Measurements from ENCODE around the gene CHST6.
"Not testable (repeated sequence)": the region's sequence is repeated elsewhere in the genome, so short reads cannot be mapped to it uniquely, and the experiment has no call there.

Gene CHST6

DNA sequence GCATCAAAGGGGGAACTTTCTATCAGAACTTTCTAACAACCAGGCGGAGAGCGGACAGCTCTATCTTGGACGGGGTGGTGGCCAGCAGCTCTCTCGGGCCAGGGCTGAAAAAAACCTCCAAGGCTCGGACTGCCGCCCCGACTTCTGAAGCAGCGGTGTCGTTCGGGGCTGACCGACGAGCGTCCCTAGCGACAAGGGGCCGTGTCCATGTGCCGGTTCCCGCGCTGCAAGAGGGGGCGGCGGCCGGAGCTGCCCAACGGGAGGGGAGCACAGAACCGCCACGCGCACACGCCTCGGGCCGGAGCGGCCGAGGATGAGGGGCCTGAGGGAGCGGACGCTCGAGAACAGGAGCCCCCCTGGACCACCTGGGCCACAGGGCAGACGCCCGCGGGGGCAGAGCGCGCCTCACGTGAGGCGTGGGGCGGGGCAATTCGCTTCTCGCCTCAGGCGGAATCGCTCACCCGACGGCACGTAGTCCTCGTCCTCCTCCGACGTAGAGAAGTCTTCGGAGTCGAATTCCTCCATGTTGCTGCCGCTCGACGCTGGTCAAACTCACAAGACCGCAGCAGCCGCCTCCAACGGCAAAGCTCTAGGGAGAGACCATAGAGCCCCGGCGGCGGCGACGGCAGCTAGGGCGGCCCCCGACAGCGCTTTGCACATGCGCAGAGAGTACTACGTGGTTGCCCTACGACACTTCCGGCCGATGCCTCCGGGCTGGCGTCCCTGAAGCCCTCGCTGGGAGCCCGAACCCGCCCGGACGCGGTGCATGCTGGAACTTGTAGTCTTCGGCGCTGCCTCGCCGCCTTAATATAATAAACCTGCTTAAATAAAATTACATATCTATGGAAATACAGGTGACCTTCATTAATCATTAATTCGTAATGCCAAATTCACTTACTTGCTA, 62.2 kb downstream of the CHST6 start, which contains the start of gene CFDP1:
CFDP1 (minus strand) TSS at position 676 of the 904 bp plus-strand sequence; CDS start at position 525, 151 bp downstream.
- peak; percentile 97 for DNase-seq

DNA sequence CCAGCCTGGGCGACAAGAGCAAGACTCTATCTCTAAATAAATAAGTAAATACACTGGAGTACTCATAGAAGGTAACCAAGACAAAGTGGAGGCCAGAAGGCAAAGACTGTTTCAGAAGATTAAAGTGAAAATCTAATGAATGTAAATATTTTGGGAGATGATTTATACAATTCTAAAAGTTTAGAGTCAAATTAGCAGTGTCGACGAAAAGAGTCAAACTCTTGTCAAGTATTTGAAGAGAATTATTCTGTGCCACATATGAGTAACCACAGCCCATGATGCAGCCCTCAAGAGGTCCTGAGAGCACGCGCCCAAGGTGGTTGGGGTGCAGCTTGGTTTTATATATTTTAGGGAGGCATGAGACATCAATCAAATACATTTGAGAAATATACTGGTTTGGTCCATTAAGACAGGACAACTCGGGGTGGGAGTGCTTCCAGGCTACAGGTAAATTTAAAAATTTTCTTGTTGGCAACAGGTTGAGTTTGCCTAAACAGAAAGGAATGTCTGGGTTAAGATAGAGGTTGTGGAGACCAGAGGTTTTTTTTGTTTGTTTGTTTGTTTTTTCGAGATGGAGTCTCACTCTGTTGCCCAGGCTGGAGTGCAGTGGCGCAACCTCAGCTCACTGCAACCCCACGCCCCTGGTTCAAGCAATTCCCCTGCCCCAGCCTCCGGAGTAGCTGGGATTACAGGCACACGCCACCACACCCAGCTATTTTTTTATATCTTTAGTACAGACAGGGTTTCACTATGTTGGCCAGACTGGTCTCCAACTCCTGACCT, 65.4 kb downstream of the CHST6 start:
- no peak for DNase-seq

DNA sequence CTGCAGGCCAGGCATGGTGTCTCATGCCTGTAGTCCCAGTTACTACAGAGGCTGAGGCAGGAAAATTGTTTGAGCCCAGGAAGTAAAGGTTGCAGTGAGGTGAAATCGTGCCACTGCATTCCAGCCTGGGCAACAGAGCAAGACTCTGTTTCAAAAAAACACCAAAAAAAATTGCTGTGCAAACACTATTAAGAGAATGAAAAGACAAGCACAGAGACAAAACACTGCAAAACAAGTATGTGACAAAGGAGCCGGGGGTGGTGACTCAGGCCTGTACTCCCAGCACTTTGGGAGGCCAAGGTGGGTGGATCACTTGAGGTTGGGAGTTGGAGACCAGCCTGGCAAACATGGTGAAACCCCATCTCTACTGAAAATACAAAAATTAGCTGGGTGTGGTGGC, 68.7 kb downstream of the CHST6 start:
- not testable (repeated sequence) for DNase-seq

DNA sequence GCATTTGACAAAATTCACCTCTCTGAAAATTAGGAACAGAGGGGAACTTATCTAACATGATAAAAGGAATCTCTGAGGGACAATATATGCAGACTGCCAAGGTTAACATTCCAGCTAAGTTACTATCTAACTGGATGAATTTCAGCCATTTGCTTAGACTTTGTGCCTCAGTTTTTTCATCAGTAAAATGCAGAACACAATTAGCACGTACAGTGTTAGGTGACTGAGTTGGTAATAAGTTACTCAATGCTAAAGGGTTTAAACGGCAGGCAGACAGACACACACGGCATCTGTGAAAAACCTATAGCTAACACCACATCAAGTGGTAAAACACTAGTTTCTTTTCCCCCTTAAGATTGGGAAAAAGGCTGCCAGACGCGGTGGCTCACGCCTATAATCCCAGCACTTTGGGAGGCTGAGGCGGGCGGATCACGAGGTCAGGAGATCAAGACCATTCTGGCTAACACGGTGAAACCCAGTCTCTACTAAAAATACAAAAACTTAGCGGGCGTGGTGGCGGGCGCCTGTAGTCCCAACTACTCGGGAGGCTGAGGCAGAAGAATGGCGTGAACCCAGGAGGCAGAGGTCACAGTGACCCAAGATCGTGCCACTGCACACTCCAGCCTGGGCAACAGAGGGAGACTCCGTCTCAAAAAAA, 71.0 kb downstream of the CHST6 start:
- DNase-seq: not testable (repeated sequence)

DNA sequence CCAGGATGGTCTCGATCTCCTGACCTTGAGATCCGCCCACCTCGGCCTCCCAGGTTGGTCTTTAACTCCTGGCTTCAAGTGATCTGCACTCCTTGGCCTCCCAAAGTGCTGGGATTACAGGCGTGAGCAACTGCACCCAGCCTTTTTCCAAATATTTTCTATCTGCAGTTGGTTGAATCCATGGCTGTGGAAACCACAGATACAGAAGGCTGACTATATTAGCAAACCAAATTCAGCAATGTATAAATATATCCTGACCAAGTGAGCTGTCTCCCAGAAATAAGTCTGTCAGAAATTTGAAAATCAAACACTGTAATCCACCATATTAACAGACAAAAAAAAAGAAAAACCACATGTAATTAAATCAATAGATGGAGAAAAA, 71.5 kb downstream of the CHST6 start:
- DNase-seq: no peak

All from stimulated activated CD8-positive, alpha-beta memory T cell treated with anti-CD3 and anti-CD28 coated beads, Interleukin-4, amount 100 ng/mL, for 48 hours (primary cell).